ENCODE data around the gene ADIRF. TPM values are rescaled to one million over a fixed set of nuclear protein-coding genes. Genes with fewer than 3 reads are reported as not detected.
"Not testable (repeated sequence)": the region's sequence is repeated elsewhere in the genome, so short reads cannot be mapped to it uniquely, and the experiment has no call there.

ADIRF gene
- total RNA-seq, 1 donor from 2014 or later = 10.1 TPM

- no peak for DNase-seq (ENCODE audit: low read depth in 2 of 2)
Observed at GRCh38 chr10:86976362-86977056, 8.2 kb downstream of the ADIRF start.

GRCh38 chr10:86978457-86978856 is 10.2 kb downstream of the ADIRF start:
- DNase-seq (ENCODE audit: low read depth in 2 of 2) = not testable (repeated sequence)

GRCh38 chr10:86979296-86979818 is 11.1 kb downstream of the ADIRF start:
- DNase-seq (ENCODE audit: low read depth in 2 of 2) = no peak

- peak in 1 of 2 donors; percentile 14 for DNase-seq (ENCODE audit: low read depth in 2 of 2)
Observed at GRCh38 chr10:86979977-86980448, 11.7 kb downstream of the ADIRF start.

- not testable (repeated sequence) for DNase-seq (ENCODE audit: low read depth in 2 of 2)
Observed at GRCh38 chr10:86981020-86981419, 12.7 kb downstream of the ADIRF start.

GRCh38 chr10:86981716-86982115 is 13.4 kb downstream of the ADIRF start:
- no peak for DNase-seq (ENCODE audit: low read depth in 2 of 2)

GRCh38 chr10:86984498-86984897 is 16.2 kb downstream of the ADIRF start:
- not testable (repeated sequence) for DNase-seq (ENCODE audit: low read depth in 2 of 2)

- no peak for DNase-seq (ENCODE audit: low read depth in 2 of 2)
Observed at GRCh38 chr10:86988520-86988919, 20.2 kb downstream of the ADIRF start.

GRCh38 chr10:86991362-86991761 is 23.1 kb downstream of the ADIRF start:
- not testable (repeated sequence) for DNase-seq (ENCODE audit: low read depth in 2 of 2)

- DNase-seq (ENCODE audit: low read depth in 2 of 2) = no peak
Observed at GRCh38 chr10:86992456-86992855, 24.2 kb downstream of the ADIRF start.

GRCh38 chr10:86992929-86993328 is 24.6 kb downstream of the ADIRF start:
- no peak for DNase-seq (ENCODE audit: low read depth in 2 of 2)

- DNase-seq (ENCODE audit: low read depth in 2 of 2) = not testable (repeated sequence)
Observed at GRCh38 chr10:86999802-87000403, 31.6 kb downstream of the ADIRF start.

GRCh38 chr10:87000491-87000890 is 32.2 kb downstream of the ADIRF start:
- peak in 1 of 2 donors; percentile 30 for DNase-seq (ENCODE audit: low read depth in 2 of 2)

GRCh38 chr10:87007124-87007523 is 38.8 kb downstream of the ADIRF start:
- not testable (repeated sequence) for DNase-seq (ENCODE audit: low read depth in 2 of 2)

- not testable (repeated sequence) for DNase-seq (ENCODE audit: low read depth in 2 of 2)
Observed at GRCh38 chr10:87007674-87008073, 39.4 kb downstream of the ADIRF start.

GRCh38 chr10:87008303-87008702 is 40.0 kb downstream of the ADIRF start:
- not testable (repeated sequence) for DNase-seq (ENCODE audit: low read depth in 2 of 2)

GRCh38 chr10:87009134-87009696 is 40.9 kb downstream of the ADIRF start:
- DNase-seq (ENCODE audit: low read depth in 2 of 2) = not testable (repeated sequence)

- not testable (repeated sequence) for DNase-seq (ENCODE audit: low read depth in 2 of 2)
Observed at GRCh38 chr10:87013528-87013927, 45.2 kb downstream of the ADIRF start.

GRCh38 chr10:87014986-87015716 is 46.9 kb downstream of the ADIRF start:
- not testable (repeated sequence) for DNase-seq (ENCODE audit: low read depth in 2 of 2)

GRCh38 chr10:87018127-87018526 is 49.8 kb downstream of the ADIRF start:
- not testable (repeated sequence) for DNase-seq (ENCODE audit: low read depth in 2 of 2)

GRCh38 chr10:87019066-87019465 is 50.8 kb downstream of the ADIRF start:
- not testable (repeated sequence) for DNase-seq (ENCODE audit: low read depth in 2 of 2)

GRCh38 chr10:87019504-87019903 is 51.2 kb downstream of the ADIRF start:
- not testable (repeated sequence) for DNase-seq (ENCODE audit: low read depth in 2 of 2)
